NCI-H187 (cell line): Measurements from ENCODE around the gene PRKCA.
"Not testable (repeated sequence)": the region's sequence is repeated elsewhere in the genome, so short reads cannot be mapped to it uniquely, and the experiment has no call there.

Source experiments
- DNase-seq, 2 experiments: peaks; one replicate each; lab custom pipeline; 2025; lab: John Stamatoyannopoulos, UW

PRKCA gene

DNA sequence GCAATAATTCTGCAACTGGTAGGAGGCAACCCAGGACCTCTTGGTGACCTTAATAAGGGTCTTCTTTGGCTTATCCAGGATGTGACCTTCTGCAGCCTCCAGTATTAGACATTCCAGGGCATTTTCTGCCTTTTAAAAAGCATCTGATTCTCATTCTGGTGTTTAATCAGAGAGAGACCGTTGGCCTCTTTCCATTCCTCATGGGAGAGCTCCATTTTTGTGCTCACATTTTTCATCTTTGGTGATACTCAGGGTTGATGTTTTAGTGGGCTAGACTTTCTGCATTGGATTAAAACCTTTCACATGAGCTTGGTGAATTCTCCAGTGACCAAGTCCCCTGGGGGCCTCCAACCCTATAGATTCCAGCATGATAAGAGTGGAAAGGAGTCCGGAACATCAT, 382.3 kb downstream of the PRKCA start:
- no peak for DNase-seq

DNA sequence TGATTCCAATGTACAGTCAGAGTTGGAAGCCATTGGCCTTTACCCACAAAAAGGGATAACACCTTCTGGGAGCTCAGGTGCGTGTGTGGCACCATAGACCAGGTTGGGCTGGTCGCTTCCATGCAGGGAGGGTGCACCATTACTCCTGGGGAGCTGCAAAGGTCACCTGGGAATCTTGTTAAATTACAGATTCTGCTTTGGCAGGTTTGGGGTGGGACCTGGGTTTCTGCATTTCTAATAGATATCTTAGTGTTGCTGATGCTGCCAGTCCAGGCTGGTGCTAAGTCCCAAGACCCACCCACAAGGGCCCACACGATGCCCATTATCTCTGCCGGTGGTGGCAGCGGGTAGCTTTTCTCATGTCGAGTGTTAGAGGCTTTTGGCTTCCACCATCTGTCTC, 384.2 kb downstream of the PRKCA start:
- no peak for DNase-seq

- no peak for DNase-seq
Observed at GRCh38 chr17:66687570-66688284, 385.3 kb downstream of the PRKCA start.

DNA sequence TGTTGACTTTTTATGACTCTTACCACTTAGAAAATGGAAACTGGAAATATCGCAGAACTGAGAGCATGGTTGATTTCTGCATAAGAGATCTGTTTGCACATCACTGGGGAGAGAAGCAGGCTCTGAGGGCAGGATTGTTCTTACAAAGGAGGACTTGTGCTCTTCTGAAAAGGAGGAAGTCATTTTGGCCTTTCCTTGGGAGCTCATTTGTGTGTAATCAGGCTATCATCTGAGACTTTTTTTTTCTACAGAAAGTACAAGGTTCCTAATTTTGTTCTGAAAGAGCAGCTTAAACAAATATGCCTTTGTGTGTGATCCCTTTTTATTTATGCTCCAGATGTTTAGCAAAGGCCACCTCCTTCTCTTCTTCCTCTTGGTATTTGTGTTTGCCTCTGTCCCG, 386.8 kb downstream of the PRKCA start:
- DNase-seq = no peak

DNA sequence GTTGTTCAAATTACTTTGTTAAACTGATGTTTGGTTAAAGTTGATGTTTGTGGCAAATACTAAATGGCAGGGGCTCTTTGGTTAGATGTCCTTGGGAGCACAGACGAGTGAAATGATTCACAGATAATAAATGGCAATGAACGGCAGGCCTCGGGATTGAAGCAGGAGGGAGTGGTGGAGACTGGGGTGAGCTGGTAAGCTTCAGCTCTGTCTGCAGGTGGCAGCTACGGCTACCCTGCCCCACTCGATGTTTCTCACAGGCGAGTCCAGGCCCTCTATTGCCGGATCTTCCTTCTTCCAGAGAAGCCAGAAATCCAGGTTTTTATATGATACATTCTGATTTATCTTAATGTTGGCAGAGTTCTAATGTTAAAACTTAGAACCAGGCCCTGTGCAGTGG, 387.8 kb downstream of the PRKCA start:
- DNase-seq = no peak

DNA sequence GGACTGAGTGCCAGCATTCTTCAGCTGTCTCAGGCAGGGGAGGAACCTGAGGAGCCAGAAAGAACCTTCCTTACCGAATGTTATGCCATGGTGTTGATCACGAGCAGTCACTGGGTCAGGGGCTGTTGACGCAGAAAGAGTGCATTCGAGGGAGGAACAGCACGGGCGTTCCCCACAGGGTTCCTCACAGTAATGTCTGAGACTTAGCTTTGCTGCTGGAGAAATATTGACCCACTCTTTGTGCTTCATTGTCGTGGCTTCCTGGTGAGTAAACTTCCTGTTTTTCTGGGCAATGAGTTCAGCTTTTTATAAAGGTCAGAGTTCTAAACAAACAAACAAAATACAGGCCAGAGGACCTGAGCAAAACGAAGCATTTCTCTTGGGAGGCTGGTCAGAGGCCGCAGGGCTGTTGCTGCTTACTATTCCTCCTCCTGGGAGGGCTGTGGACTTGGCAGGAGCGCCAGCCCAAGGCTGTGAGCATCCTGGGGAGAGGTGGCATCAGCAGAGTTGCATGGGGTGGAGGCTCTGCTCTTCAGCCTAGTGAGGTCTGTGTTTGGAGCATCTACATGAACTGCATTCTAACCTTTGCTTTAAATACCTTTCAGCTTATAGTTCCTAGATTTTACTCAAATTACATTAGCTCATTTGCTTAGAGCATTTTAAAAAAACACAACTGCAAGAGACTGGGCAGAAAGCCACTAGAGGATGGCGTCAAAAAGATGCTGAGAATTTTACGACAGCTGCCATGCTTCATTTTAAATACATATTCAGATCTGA, 389.4 kb downstream of the PRKCA start:
- DNase-seq = no peak

DNA sequence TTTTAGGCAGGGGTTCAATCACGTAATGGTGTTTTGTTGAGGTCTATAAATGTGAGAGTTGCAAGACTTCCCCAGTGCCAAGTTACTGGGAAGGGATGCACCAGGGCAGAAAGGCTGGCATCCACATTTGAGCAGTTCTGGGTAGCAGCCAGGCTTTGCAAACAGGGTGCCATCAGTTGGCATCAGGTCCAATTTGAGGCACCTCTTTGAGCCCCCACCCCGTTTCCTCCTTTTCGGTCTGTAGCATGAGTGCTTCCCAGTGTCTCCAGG, 389.9 kb downstream of the PRKCA start:
- no peak for DNase-seq

GRCh38 chr17:66695098-66695497, 392.7 kb downstream of the PRKCA start:
- DNase-seq = no peak

- DNase-seq = no peak
Observed at GRCh38 chr17:66698270-66698669, 395.9 kb downstream of the PRKCA start.

- DNase-seq = no peak
Observed at GRCh38 chr17:66701462-66701861, 399.0 kb downstream of the PRKCA start.

DNA sequence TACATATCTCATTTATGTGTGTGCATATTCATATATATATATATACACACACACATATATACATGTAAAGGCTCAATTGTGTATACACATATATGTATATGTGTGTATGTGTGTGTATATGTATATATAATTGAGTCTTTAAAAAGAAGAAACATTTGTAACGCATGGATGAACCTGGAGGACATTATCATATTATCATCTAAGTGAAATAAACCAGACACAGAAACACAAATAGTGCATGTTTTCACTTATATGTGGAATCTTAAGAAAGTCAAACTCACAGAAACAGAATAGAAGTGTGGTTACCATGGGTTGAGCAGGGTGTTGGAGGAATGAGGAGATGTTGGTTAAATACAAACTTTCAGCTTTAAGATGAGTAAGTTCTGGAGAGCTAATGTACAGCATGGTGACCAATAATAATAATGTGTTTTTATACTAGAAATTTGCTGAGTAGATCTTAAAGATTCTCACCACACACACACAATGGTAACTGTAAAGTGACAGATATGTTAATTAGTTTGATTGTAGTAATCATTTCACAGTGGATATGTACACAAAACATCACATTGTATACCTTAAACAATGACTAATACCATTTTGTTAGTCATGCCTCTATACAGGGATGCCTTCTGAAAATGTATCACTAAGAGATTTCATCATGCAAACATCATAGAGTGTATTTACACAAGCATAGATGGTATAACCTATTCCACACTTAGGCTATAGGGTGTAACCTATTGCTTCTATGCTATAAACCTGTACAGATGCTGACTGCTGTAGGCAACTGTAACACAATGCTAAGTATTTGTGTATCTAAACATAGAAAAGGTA, 399.9 kb downstream of the PRKCA start:
- DNase-seq = no peak

DNA sequence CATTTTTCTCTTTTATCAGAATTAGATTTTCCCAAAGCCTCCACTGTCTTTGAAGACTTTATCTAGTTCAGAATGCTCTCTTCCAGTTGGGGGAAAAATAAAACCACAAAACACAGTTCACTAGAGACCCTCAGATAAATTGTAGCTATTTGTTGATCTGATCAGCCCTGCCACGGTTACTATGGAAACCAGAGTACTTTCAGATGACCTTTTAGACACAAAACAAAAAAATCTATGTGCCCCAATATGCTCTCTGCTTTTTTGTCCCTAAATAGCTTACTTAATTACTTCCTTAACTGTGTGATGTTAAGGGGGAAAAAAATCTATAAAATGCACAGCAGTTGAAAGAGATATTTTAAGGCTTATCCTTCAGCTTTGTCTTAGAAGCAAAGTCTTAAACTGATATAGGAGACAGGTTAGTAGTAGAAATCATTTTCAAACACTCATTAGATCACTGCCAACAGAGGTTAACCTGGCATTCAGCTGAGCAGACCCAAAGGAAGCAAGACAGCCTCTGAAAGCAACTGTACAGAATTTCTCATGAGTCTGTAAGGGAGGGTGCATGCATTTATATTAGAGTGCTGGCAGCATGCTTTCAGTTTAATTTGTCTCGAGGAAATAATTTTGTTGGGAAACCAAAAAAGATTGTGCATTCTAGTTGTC, 402.6 kb downstream of the PRKCA start:
- DNase-seq = no peak

DNA sequence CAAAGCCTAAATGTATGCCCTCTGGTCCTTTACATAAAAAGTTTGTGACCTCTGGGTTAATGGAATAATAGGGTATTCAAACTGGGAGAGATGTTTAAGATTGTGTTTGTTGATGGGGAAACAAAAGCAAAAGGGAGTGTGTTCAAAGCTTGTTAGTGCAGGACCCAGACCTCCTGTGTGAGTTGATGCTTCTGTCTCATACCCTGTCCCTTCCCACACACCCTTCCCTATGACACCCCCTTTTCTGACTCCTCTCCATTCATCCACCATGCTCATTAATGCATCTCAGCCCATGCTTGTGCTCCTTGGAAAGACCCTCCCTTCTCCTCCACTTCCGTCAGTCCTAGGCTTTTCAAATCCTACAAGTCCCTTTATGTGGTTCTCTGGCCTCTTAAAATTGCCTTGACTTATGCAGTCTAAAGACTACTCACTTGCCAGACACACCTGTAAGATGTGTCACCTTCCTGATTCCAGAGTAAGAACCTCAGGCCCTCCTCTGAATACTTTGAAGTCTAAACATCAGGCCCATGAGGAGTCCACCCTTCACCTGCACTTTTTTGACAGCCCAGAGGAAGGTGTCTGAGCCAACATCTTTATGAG, 404.5 kb downstream of the PRKCA start:
- DNase-seq = no peak

DNA sequence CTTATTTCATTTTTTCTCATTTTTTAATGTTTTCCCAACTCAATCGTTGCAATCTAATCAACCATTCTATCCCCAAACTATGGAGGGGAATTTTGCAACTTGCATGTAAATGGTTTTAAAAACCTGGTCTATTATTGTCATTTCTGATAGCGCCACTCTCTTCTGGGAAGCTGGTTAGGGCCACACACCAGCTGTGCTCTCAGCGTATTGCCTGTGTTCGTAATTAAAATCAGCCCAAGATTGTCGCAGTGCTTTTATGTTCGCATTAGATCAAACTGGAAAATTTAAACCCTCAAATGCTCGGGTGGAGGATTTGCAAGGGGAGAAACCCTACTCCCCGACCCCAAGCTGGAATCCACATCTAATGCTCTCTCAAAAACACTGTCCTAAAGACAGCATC, 409.0 kb downstream of the PRKCA start:
- DNase-seq = no peak

DNA sequence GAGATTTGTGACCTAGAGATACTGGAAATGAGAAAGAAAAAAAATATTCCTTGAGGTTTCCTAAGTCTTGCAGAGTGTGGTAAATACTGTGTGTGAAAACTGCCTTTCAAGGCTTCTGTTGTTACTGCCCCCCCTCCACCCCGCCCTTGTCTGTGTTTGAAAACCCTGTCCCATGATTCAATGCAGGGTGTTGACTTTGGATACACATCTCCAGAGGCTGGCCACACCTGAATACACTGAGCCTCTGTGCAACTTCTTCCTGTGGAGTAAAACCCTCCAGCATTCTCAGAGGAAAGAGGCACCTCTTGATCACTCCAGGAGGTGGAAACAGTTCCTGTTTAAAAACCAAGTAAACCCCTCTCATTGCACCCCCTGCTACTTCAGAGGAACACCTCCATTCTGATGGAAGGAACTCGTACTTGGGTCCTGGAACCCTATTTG, 409.5 kb downstream of the PRKCA start:
- no peak for DNase-seq

- no peak for DNase-seq
Observed at GRCh38 chr17:66712453-66712852, 410.0 kb downstream of the PRKCA start.

DNA sequence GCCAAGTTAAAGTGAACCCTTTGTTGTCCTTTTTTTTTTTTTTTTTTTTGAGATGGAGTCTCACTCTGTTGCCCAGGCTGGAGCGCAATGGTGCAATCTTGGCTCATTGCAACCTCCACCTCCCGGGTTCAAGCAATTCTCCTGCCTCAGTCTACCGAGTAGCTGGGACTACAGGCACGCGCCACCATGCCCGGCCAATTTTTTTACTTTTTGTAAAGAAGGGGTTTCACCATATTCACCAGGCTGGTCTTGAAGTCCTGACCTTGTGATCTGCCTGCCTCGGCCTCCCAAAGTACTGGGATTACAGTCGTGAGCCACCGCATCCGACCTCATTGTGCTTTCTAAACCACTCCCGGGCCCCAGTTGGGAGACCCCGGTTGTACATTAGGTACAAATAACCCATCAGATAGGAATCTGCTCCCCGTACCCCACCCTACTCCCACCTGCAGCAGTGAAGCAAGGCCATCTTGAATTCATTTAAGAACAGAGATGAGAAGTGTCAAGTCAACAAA, 410.7 kb downstream of the PRKCA start:
- not testable (repeated sequence) for DNase-seq

- DNase-seq = no peak
Observed at GRCh38 chr17:66713533-66714042, 411.2 kb downstream of the PRKCA start.

DNA sequence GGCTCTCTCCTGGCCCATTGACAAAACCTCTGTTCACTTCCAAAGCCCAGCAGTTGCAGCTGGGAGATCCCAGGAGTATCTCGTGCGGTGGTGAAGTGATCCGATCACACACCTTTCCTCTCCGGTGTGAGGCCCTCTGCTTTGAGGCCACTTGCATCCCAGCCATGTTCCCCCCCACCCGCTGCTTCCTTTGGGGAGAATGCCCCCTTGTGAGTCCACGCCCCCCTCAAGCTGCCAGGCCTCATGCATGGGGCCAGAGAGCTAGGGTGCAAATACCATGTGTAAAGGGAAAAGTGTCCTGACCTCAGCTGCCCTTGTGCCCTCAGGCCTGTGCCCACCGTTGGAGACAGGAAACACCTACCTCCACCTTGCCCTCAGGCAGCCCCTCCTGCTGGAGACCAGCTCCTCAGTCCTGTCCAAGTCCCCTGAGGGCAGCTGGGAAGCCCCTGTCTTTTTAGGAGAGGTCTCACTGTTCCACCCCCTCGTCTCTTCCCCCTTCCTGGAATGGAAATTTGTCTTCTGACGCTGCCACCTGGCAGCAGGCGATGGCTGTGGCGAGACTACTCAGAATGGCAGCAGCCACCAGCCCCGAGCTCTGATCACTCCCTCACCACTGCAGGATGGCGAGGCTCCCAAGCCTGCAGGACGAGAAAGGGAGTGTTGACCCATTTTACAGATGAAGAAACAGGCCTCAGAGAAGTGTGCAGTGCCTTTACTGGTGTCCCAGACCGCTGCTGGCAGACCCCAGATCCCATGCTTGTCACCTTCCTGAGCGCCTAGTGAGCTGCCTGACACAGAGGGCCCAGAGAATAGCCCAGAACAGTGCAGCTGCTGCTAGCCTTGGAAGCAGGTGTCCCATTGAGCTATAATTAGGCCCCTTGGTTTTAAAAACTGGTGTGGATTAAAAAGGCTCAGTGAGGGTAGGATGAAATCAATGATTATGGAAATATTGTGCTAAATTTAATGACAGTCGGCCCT, 411.9 kb downstream of the PRKCA start:
- DNase-seq = no peak

- no peak for DNase-seq
Observed at GRCh38 chr17:66715076-66715675, 412.8 kb downstream of the PRKCA start.
